Head of caudate nucleus (tissue), 42 donors: ENCODE data around the gene ITGB5.

Experiments used
- DNase-seq, 42 donors: peaks; one replicate each; pipeline versions ENCODE4 v3.0.0 to v3.0.0-alpha.2; 2020 to 2021; ENCODE audit warnings: mixed read lengths in 7 of 42
- intact Hi-C: fragments of 100-400 bp; cut with DNase I; formaldehyde crosslinking; loops from one replicate; pipeline ENCODE4 v1.15.0; 2022

Gene ITGB5, protein sequence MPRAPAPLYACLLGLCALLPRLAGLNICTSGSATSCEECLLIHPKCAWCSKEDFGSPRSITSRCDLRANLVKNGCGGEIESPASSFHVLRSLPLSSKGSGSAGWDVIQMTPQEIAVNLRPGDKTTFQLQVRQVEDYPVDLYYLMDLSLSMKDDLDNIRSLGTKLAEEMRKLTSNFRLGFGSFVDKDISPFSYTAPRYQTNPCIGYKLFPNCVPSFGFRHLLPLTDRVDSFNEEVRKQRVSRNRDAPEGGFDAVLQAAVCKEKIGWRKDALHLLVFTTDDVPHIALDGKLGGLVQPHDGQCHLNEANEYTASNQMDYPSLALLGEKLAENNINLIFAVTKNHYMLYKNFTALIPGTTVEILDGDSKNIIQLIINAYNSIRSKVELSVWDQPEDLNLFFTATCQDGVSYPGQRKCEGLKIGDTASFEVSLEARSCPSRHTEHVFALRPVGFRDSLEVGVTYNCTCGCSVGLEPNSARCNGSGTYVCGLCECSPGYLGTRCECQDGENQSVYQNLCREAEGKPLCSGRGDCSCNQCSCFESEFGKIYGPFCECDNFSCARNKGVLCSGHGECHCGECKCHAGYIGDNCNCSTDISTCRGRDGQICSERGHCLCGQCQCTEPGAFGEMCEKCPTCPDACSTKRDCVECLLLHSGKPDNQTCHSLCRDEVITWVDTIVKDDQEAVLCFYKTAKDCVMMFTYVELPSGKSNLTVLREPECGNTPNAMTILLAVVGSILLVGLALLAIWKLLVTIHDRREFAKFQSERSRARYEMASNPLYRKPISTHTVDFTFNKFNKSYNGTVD

GRCh38 chr3:124887177-124887931, at the start of gene ITGB5:
Gene ITGB5 (minus strand): TSS chr3:124887365. CDS start chr3:124887000, 365 bp downstream.
- intact Hi-C loops, result loop anchor here (5.0 kb wide), 1 partner anchor 110 kb away; no protein-coding TSS in a partner anchor
- peak in 40 of 42 donors; percentile 21 to 80 (median 52) for DNase-seq

DNA sequence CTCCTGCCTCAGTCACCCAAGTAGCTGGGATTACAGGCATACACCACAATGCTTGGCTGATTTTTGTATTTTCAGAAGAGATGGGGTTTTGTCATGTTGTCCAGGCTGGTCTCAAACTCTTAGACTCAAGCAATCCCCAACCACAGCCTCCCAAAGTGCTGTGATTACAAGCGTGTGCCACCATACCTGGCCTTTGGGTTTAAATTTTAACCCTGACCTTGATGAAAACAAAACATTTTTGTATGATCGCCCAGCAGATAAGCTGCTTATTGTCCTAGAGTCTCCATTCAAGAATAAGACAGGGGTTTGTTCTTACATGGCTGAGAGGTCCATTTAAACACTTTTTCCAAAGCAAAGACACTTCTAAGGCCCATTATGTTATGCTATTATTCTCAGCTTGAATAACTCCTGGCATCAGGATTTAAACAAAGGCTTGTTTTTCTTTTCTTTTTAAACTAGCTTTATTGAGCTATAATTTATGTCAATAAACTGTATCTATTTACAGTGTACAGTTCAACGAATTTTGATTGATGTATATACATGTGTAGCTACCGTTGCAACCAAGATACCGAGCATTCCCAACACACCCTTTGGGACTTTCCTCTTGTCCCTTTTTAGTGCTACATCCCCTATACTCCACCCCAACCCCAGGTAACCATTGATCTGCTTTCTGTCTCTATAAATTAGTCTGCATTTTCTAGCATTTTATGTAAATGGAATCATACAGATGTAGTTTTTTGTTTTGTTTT, 48.8 kb upstream of the ITGB5 start:
- intact Hi-C loops, result no loop called here
- peak in 1 of 42 donors; percentile 17 for DNase-seq

DNA sequence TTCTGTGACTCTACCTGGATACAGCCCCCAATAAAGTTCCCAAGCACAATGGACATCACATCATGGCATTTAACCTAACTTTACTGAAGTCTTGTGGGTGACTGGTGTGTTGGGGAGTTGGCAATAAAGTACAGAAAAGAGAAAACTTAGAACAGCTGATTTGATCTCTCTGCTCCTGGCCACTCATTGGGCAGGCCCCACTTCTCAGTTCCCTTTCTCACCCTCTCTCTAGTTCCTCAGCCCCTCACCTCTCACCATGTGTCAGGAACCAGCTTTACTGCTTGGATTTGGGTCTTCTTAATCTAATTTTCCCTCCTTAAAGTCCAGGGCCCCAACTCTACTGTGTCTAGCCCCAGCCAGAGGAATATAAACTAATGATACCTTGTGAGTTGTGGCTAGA, 48.1 kb upstream of the ITGB5 start:
- intact Hi-C loops, result no loop called here
- DNase-seq, result peak in 1 of 42 donors; percentile 6

DNA sequence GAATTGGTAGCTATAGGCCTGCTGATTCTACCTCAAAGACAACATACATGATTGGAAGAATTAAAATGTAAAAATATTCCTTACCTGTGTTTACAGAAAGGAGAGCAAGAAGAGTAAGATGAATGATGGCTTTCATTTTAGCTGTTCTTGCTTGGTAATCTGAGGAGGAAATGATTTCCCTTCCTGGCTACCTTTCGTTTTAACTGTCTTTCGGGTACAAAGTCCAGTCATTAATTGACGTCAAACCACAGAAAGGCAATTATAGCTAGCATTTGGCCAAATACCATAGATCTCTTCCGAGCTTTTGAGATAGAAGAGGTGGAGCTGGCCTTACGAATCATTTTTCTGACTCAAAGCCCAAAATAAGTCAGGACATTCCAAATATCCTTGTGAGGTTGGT, 47.4 kb upstream of the ITGB5 start, which contains the start of gene MUC13:
TSS of gene MUC13 (minus strand) at position 175 of the 400 bp plus-strand sequence. CDS start at position 136, 39 bp downstream.
- DNase-seq, result no peak
- intact Hi-C loops, result no loop called here

- peak; percentile 8 to 83 (median 54) for DNase-seq
- intact Hi-C loops, result no loop called here
These were observed 41.4 kb upstream of the ITGB5 start for GRCh38 chr3:124928333-124929202.

- DNase-seq, result peak in 1 of 42 donors; percentile 11
- intact Hi-C loops, result no loop called here
These were observed 40.4 kb upstream of the ITGB5 start for GRCh38 chr3:124927574-124928045.

DNA sequence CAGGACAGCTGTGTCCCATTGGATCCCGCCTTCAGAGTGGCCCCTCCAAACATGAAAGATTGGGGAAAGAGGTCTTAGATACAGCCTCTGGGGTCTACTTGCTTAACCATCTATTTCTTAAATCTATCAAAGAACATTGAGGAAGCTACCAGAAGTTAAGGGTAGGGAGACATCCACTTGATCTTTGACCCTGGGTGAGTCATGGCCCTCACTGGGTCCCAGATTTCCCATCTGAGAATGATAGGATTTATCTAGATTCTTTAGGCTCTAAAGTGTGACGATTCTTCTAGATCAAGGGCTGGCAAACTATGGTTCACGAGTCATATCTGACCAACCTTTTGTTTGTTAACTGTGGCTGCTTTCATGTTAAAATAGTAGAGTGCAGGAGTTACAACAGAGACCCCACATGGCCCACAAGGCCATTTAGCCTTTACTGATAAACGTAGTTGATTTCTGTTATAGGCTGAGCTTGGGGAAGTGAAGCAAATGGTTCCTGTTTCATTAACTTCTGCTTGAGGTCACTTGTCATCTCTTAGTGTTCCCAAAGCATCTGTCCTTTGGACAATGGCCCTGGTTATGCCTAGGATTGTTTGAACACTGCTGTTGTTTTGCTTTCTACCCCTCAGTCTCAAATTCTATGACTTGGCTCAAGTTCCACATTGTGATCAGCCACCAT, 39.4 kb upstream of the ITGB5 start:
- intact Hi-C loops, result no loop called here
- no peak for DNase-seq

DNA sequence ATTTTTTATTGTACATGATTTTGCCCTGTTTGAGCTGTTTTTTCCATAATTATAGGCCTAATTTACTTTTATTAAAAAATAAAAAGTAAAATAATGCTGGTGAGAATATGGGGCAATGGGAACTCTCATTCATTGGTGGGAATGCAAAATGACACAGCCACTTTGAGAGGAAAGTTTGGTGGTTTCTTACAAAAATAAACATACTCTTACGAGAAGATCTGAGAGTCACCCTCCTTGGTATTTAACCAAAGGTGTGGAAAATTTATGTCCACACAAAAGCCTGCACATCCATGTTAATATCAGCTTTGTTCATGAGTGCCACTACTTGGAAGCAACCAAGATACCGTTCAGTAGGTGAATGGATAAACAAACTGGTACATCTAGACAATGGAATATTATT, 37.6 kb upstream of the ITGB5 start:
- no peak for DNase-seq
- intact Hi-C loops, result no loop called here

- intact Hi-C loops, result no loop called here
- DNase-seq, result no peak
These were observed 36.7 kb upstream of the ITGB5 start for GRCh38 chr3:124923833-124924232.

GRCh38 chr3:124920718-124921117, 33.6 kb upstream of the ITGB5 start:
- intact Hi-C loops, result no loop called here
- DNase-seq, result peak in 20 of 42 donors; percentile 7 to 69 (median 32)

DNA sequence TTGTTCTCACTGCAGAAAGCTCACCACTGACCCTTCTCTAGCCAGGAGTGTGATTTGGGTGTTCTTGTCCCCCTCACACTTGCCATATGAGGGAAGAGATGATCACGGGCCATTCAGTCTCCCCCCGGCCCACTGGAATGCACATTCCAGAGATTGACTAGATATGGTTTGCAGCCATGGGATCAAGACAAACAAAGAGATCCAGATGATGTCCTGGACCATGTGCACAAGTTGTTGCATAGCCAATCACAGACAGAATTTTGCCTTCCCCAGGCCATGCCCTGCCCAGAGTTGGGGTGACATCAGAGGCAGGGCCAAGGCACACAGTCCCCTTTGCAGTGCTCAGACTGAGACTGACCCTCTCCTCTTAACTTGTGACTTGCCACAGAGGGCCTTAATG, 32.6 kb upstream of the ITGB5 start:
- DNase-seq, result no peak
- intact Hi-C loops, result no loop called here

GRCh38 chr3:124918524-124918923, 31.4 kb upstream of the ITGB5 start:
- no peak for DNase-seq
- intact Hi-C loops, result no loop called here

GRCh38 chr3:124916837-124917409, 29.8 kb upstream of the ITGB5 start:
- intact Hi-C loops, result no loop called here
- peak in 18 of 42 donors; percentile 5 to 54 (median 24) for DNase-seq

GRCh38 chr3:124915254-124915653, 28.1 kb upstream of the ITGB5 start:
- DNase-seq, result no peak
- intact Hi-C loops, result no loop called here

DNA sequence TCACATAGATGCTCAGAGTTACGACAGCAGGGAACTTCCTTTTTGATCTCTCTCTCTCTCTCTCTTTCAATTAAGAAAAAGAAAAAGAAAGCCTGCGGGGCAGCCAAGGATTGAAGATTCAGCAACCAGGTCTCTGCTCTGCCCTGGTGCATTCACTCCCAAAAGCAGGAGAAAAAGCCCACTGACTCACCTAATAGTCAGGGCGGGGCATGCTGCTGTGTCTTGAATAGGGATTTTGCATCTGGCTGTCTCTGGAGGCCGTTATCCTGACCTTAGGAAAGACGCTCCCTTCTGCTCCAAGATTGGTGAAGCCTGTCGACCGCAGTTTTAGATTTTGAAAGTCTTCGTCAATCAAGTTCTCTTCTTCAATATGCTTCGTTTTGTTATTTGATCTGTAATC, 20.8 kb upstream of the ITGB5 start:
- DNase-seq, result no peak
- intact Hi-C loops, result loop anchor here (10.0 kb wide), 1 partner anchor 333 kb away; no protein-coding TSS in a partner anchor

DNA sequence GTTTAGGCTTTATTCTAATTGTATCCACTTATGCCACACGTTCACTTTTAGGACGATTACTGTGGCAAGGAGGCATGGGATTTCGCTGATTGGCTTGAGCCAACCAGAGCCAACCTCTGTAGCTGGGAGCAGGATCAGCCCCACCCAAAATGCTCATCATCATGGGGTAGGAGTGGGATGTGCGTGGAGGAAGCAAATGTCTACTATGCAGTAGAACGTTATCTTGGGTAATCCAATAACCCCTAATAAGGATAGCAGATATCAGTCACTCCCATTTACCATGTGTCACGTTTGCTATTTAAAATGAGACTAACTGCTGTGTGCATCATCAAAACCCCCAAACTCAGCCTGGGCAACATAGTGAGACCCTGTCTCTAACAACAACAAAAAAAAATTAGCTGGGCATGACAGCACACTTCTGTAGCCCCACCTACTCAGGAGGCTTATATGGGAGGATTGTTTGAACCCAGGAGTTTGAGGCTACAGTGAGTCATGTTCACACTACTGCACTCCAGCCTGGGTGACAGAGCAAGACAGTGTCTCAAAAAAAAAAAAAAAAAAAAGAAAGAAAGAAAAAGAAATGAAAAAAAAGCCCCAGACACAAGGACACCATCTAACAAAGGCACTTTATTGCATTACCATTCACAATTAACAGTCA, 17.8 kb upstream of the ITGB5 start:
- intact Hi-C loops, result loop anchor here (10.0 kb wide), 1 partner anchor 330 kb away; no protein-coding TSS in a partner anchor
- DNase-seq, result no peak
